Endodermal cell (in vitro differentiated cells): ENCODE data around the gene CDR2L. TPM values are rescaled to one million over a fixed set of nuclear protein-coding genes. Genes with fewer than 3 reads are reported as not detected.

ENCODE experiments used
- DNase-seq: peaks from one replicate; pipeline ENCODE4 v3.0.0-alpha.2; 2017
- H3K27ac ChIP-seq: 2 replicates; pipeline ENCODE4 v1.5.1; 2013; ENCODE audit warnings: mild to moderate bottlenecking, low read depth, low read length, moderate library complexity
- H3K27me3 ChIP-seq: 2 replicates; pipeline ENCODE4 v1.6.1; 2013; ENCODE audit warnings: mild to moderate bottlenecking, low read length, moderate library complexity; ENCODE audit not compliant: insufficient read depth, control insufficient read depth, poor library complexity, severe bottlenecking
- H3K36me3 ChIP-seq: 2 replicates; pipeline ENCODE4 v1.7.0; 2013; ENCODE audit warnings: mild to moderate bottlenecking, low read length, moderate library complexity; ENCODE audit not compliant: control insufficient read depth, insufficient read depth
- H3K4me1 ChIP-seq: one replicate; pipeline ENCODE4 v1.7.0; 2013; ENCODE audit warnings: low read length; ENCODE audit not compliant: control insufficient read depth, insufficient read depth
- H3K4me3 ChIP-seq: 2 replicates; pipeline ENCODE4 v1.5.1; 2013; ENCODE audit warnings: mild to moderate bottlenecking, low read length, moderate library complexity
- H3K9ac ChIP-seq: 2 replicates; pipeline ENCODE4 v1.6.1; 2013; ENCODE audit warnings: mild to moderate bottlenecking, low read length, moderate library complexity; ENCODE audit not compliant: poor library complexity, severe bottlenecking; ENCODE audit errors: extremely low read depth
- H3K9me3 ChIP-seq: 2 replicates; pipeline ENCODE4 v1.6.1; 2013; ENCODE audit warnings: mild to moderate bottlenecking, low read length, moderate library complexity; ENCODE audit not compliant: control insufficient read depth
- H3K27ac Mint-ChIP-seq: 2 replicates; pipeline ENCODE4 v1.8.0; 2020; ENCODE audit warnings: mixed read lengths
- H3K27me3 Mint-ChIP-seq: 2 replicates; pipeline ENCODE4 v1.8.0; 2021; ENCODE audit warnings: mild to moderate bottlenecking, mixed read lengths; ENCODE audit not compliant: insufficient read depth
- H3K36me3 Mint-ChIP-seq: 2 replicates; pipeline ENCODE4 v1.8.0; 2020; ENCODE audit warnings: low read depth, mixed read lengths
- H3K4me1 Mint-ChIP-seq: 2 replicates; pipeline ENCODE4 v1.8.0; 2020; ENCODE audit warnings: mixed read lengths
- H3K4me3 Mint-ChIP-seq: 2 replicates; pipeline ENCODE4 v1.8.0; 2020; ENCODE audit warnings: mild to moderate bottlenecking, moderate library complexity, mixed read lengths
- H3K9me3 Mint-ChIP-seq: 2 replicates; pipeline ENCODE4 v1.8.0; 2020; ENCODE audit warnings: mild to moderate bottlenecking, mixed read lengths
- CTCF ChIP-seq: fragments of 200-600 bp; sonication (generic); conservative IDR thresholded peaks from 2 replicates; pipeline ENCODE4 v1.5.0; 2021; ENCODE audit warnings: antibody characterized with exemption, mild to moderate bottlenecking
- WGBS, 2 experiments: methylation state at CpG; one replicate each; pipeline versions ENCODE4 v1.1.5 to v1.1.7; 2013; ENCODE audit warnings: missing lambda C conversion rate in 2 of 2, mixed read lengths in 1 of 2; ENCODE audit not compliant: insufficient coverage in 1 of 2, insufficient read length in 1 of 2; 5-methylcytosine and 5-hydroxymethylcytosine counted together
- total RNA-seq, 2 donors: library from RNA; stranded (reverse); fragmentation: NEBNext Ultra II Directional in 1 of 2; extraction: Animal tissue kit (Norgen Biotek cat#: 25700) in 1 of 2; gene quantifications; 2 replicates in 1 of 2; 3 replicates in 1 of 2; pipeline ENCODE4 v1.2.1, GENCODE V29; 2021

Gene CDR2L
- total RNA-seq, 2 donors from 2014 or later, result 20.4 to 23.6 TPM

- WGBS, 2 experiments, result 84 to 86% methylated on average over 18 to 21 of the region's 21 CpGs
- Histone ChIP-seq H3K36me3 (no peaks in the 10 kb centered on the region), H3K9me3 (no peaks in the 10 kb centered on the region), H3K27me3 (peaks cover 82% of the 10 kb centered on the region), H3K27ac (no peak overlapping the region), H3K4me1 (no peaks in the 10 kb centered on the region), H3K9ac (no peak overlapping the region), H3K4me3 (no peak overlapping the region)
- peaks cover 71% of the 10 kb centered on the region for H3K27me3 Mint-ChIP-seq
- H3K4me1 Mint-ChIP-seq, result no peaks in the 10 kb centered on the region
- H3K36me3 Mint-ChIP-seq, result no peaks in the 10 kb centered on the region
- no peak overlapping the region for H3K4me3 Mint-ChIP-seq
- no peak for DNase-seq
- no peak overlapping the region for H3K27ac Mint-ChIP-seq
- TF ChIP-seq CTCF, result no peak
- no peaks in the 10 kb centered on the region for H3K9me3 Mint-ChIP-seq
Observed at GRCh38 chr17:74941128-74941725, 46.2 kb upstream of the CDR2L start.

GRCh38 chr17:74943808-74944522 lies 43.5 kb upstream of the CDR2L start:
- Histone ChIP-seq H3K4me3 (no peak overlapping the region), H3K27me3 (peaks cover 64% of the 10 kb centered on the region), H3K36me3 (no peaks in the 10 kb centered on the region), H3K9me3 (no peaks in the 10 kb centered on the region), H3K9ac (no peak overlapping the region), H3K4me1 (no peaks in the 10 kb centered on the region), H3K27ac (no peak overlapping the region)
- H3K27ac Mint-ChIP-seq, result no peak overlapping the region
- H3K27me3 Mint-ChIP-seq, result peaks cover 53% of the 10 kb centered on the region
- no peaks in the 10 kb centered on the region for H3K9me3 Mint-ChIP-seq
- 76 to 86% methylated on average over 10 to 13 of the region's 13 CpGs for WGBS, 2 experiments
- no peak overlapping the region for H3K4me3 Mint-ChIP-seq
- H3K36me3 Mint-ChIP-seq, result no peaks in the 10 kb centered on the region
- peak; percentile 74 for DNase-seq
- no peaks in the 10 kb centered on the region for H3K4me1 Mint-ChIP-seq
- no peak for TF ChIP-seq CTCF

- TF ChIP-seq CTCF, result no peak
- Histone ChIP-seq H3K9ac (no peak overlapping the region), H3K4me1 (no peaks in the 10 kb centered on the region), H3K27ac (no peak overlapping the region), H3K4me3 (no peak overlapping the region), H3K36me3 (no peaks in the 10 kb centered on the region), H3K27me3 (peaks cover 50% of the 10 kb centered on the region), H3K9me3 (no peaks in the 10 kb centered on the region)
- DNase-seq, result no peak
- H3K27ac Mint-ChIP-seq, result no peak overlapping the region
- no peak overlapping the region for H3K4me3 Mint-ChIP-seq
- 77 to 78% methylated on average over 5 to 6 of the region's 6 CpGs for WGBS, 2 experiments
- H3K27me3 Mint-ChIP-seq, result peaks cover 47% of the 10 kb centered on the region
- no peaks in the 10 kb centered on the region for H3K9me3 Mint-ChIP-seq
- no peaks in the 10 kb centered on the region for H3K4me1 Mint-ChIP-seq
- H3K36me3 Mint-ChIP-seq, result no peaks in the 10 kb centered on the region
Observed at GRCh38 chr17:74945543-74945942, 41.9 kb upstream of the CDR2L start.
